Testis (tissue), 2 donors: ENCODE data around the gene OR2M3.

ENCODE experiments used
- POLR2A ChIP-seq: fragments of 450-650 bp; IDR thresholded peaks from one replicate; pipeline ENCODE4 v1.6.1; 2017; ENCODE audit warnings: antibody characterized with exemption, mild to moderate bottlenecking, moderate library complexity
- TF ChIP-seq, protein P1 (sequence below), 3 experiments: fragments of 450-650 bp in 2 of 3; fragments of 200-600 bp in 1 of 3; sonication (generic) in 1 of 3; IDR thresholded peaks; one replicate each; pipeline ENCODE4 v1.5.1; 2016 to 2019; ENCODE audit warnings: antibody characterized with exemption in 3 of 3, mild to moderate bottlenecking in 2 of 3, moderate library complexity in 1 of 3

DNA sequence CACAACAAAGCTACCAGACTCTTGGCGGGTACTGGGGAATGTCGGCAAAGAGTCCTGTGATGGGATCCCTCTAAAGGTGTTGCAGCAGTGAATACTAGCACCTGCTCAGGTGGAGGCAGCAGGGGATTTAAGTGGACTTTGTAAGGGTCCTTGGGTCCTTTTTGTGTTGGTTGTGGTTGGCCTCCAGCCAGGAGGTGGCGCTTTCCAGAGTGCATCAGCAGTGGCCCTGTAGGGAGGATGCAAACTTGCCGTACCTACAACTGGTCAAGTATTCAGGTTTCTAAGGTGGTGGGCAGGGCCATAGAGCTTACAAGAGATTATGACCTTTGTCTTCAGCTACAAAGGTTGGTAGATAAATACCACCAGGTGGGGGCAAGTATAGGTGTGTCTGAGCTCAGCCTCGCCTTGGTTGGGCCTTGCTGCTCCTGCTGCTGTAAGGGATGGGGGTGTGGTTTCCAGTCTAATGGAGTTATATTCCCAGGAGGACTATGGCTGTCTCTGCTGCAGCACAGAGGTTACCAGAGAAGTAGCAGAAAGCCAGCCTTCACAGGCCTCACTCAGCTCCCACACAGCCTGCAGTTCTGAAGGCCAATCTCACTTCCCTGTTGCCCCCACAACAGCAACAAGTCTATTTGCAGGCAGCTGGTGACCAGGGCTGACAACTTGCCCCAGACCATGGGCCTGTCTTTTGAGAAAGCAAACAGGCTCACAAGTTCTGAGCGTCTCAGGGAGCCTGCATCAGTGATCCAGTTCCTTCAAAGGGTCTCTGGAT lies 44.8 kb upstream of the OR2M3 start:
- TF ChIP-seq, protein P1, sequence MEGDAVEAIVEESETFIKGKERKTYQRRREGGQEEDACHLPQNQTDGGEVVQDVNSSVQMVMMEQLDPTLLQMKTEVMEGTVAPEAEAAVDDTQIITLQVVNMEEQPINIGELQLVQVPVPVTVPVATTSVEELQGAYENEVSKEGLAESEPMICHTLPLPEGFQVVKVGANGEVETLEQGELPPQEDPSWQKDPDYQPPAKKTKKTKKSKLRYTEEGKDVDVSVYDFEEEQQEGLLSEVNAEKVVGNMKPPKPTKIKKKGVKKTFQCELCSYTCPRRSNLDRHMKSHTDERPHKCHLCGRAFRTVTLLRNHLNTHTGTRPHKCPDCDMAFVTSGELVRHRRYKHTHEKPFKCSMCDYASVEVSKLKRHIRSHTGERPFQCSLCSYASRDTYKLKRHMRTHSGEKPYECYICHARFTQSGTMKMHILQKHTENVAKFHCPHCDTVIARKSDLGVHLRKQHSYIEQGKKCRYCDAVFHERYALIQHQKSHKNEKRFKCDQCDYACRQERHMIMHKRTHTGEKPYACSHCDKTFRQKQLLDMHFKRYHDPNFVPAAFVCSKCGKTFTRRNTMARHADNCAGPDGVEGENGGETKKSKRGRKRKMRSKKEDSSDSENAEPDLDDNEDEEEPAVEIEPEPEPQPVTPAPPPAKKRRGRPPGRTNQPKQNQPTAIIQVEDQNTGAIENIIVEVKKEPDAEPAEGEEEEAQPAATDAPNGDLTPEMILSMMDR (IDR thresholded peaks at IDR 0.05), result no peak
- TF ChIP-seq POLR2A, result no peak
